SK-N-SH treated with all-trans-retinoic acid at 6 μM for 48 hours (cell line): ENCODE data around the gene ARHGAP44.

Experiments used
- ATAC-seq: fragments of 200-7000 bp; cut with Tn5 transposase; 3 replicates; pipeline ENCODE4 v1.9.1; 2020; ENCODE audit warnings: mild to moderate bottlenecking, moderate library complexity
- ARNTL ChIP-seq: fragments of 450-650 bp; formaldehyde crosslinking; IDR thresholded peaks from 2 replicates; pipeline ENCODE4 v1.5.0; 2020; ENCODE audit warnings: low read depth, mild to moderate bottlenecking, moderate library complexity, borderline replicate concordance
- BACH2 ChIP-seq: fragments of 250-450 bp; sonication (Bioruptor Pico); IDR thresholded peaks from 2 replicates; pipeline ENCODE4 v1.9.0; 2021; ENCODE audit warnings: mild to moderate bottlenecking, borderline replicate concordance
- CSDC2 ChIP-seq: fragments of 250-450 bp; sonication (Bioruptor Pico); IDR thresholded peaks from 2 replicates; pipeline ENCODE4 v1.5.0; 2020; ENCODE audit warnings: mild to moderate bottlenecking, moderate library complexity
- GLIS3 ChIP-seq: fragments of 250-450 bp; sonication (Bioruptor Pico); IDR thresholded peaks from 2 replicates; pipeline ENCODE4 v1.5.0; 2020; ENCODE audit warnings: mild to moderate bottlenecking, moderate library complexity
- ISL1 ChIP-seq: fragments of 250-450 bp; sonication (Bioruptor Pico); IDR thresholded peaks from 2 replicates; pipeline ENCODE4 v2.1.2; 2022; ENCODE audit warnings: mild to moderate bottlenecking, moderate library complexity
- OSR1 ChIP-seq: fragments of 250-450 bp; sonication (Bioruptor Pico); IDR thresholded peaks from 2 replicates; pipeline ENCODE4 v1.8.0; 2022; ENCODE audit warnings: moderate library complexity, mild to moderate bottlenecking, inconsistent platforms
- PPARA ChIP-seq: fragments of 250-450 bp; sonication (Bioruptor Pico); IDR thresholded peaks from 2 replicates; pipeline ENCODE4 v1.5.0; 2020; ENCODE audit warnings: mild to moderate bottlenecking, borderline replicate concordance
- RARB ChIP-seq: fragments of 250-450 bp; sonication (Bioruptor Pico); IDR thresholded peaks from 2 replicates; pipeline ENCODE4 v1.8.0; 2021; ENCODE audit warnings: mild to moderate bottlenecking, moderate library complexity
- SNAI2 ChIP-seq: fragments of 250-450 bp; sonication (Bioruptor Pico); IDR thresholded peaks from 2 replicates; pipeline ENCODE4 v1.5.0; 2020; ENCODE audit warnings: mild to moderate bottlenecking, moderate library complexity
- TCF4 ChIP-seq: fragments of 250-450 bp; sonication (Bioruptor Pico); IDR thresholded peaks from 2 replicates; pipeline ENCODE4 v1.8.0; 2021; ENCODE audit warnings: mild to moderate bottlenecking, moderate library complexity, borderline replicate concordance
- TOX ChIP-seq: fragments of 250-450 bp; sonication (Bioruptor Pico); IDR thresholded peaks from 2 replicates; pipeline ENCODE4 v1.8.0; 2021; ENCODE audit warnings: mild to moderate bottlenecking, moderate library complexity, borderline replicate concordance
- ZC3H10 ChIP-seq: fragments of 250-450 bp; sonication (Bioruptor Pico); IDR thresholded peaks from 2 replicates; pipeline ENCODE4 v1.5.1; 2021; ENCODE audit warnings: mild to moderate bottlenecking, moderate library complexity
- ZFP3 ChIP-seq: fragments of 250-450 bp; sonication (Bioruptor Pico); IDR thresholded peaks from 2 replicates; pipeline ENCODE4 v1.5.0; 2020; ENCODE audit warnings: mild to moderate bottlenecking, moderate library complexity
- ZFP30 ChIP-seq: fragments of 450-650 bp; formaldehyde crosslinking; IDR thresholded peaks from 2 replicates; pipeline ENCODE4 v1.5.0; 2022; ENCODE audit warnings: mild to moderate bottlenecking, moderate library complexity
- ZNF565 ChIP-seq: fragments of 450-650 bp; formaldehyde crosslinking; conservative IDR thresholded peaks from 2 replicates; pipeline ENCODE4 v1.5.0; 2020; ENCODE audit warnings: low read depth, mild to moderate bottlenecking, moderate library complexity
- TF ChIP-seq, protein P1 (sequence below): fragments of 250-450 bp; sonication (Bioruptor Pico); IDR thresholded peaks from 2 replicates; pipeline ENCODE4 v1.5.0; 2020; ENCODE audit warnings: mild to moderate bottlenecking, moderate library complexity
- TF ChIP-seq, protein P2 (sequence below): fragments of 250-450 bp; sonication (Bioruptor Pico); IDR thresholded peaks from 2 replicates; pipeline ENCODE4 v1.8.0; 2021; ENCODE audit warnings: low read depth, mild to moderate bottlenecking, moderate library complexity, borderline replicate concordance
- TF ChIP-seq, protein P3 (sequence below): fragments of 250-450 bp; sonication (Bioruptor Pico); IDR thresholded peaks from 2 replicates; pipeline ENCODE4 v1.5.1; 2021; ENCODE audit warnings: mild to moderate bottlenecking, moderate library complexity
- TF ChIP-seq, protein P4 (sequence below): fragments of 250-450 bp; sonication (Bioruptor Pico); IDR thresholded peaks from 2 replicates; pipeline ENCODE4 v1.5.1; 2020; ENCODE audit warnings: low read depth, mild to moderate bottlenecking, moderate library complexity
- TF ChIP-seq, protein P5 (sequence below): fragments of 250-450 bp; sonication (Bioruptor Pico); IDR thresholded peaks from 2 replicates; pipeline ENCODE4 v1.8.0; 2020; ENCODE audit warnings: mild to moderate bottlenecking, moderate library complexity, borderline replicate concordance

ARHGAP44 gene

DNA sequence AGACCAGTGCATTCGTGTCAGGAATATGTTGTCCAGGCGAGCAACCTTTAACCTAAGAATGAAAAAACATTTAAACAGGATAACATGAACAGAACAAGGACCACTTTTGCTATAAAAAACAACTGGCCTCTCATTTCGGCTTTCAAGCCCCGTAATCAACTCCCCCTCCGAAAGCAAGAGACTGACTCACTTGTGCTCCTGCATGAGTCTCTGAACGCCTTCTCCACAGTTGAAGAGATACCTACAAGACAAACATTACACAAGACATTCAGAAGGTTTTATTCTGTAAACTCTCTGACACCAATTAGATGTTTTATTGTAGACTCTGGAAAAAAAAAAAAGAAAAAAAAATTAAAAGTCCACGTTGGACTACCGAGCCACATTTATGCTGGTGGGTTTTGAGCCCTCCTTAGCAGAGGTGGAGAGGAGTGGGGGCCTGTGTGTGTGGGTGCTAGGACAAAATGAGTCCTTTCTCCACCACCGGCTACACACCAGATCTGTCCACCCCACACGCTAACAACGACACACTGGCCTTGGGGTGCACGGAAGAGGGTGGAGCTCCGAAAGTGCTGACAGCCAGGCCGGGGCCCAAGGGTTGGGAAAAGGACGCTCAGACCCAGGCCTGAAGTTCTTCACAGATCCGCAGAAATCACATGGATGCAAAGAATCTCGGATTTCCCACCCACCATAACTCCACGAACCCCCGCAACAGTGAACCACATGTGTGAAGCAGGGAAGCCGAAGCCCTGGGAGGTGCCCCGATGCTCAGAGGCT lies 227.8 kb downstream of the ARHGAP44 start:
- ATAC-seq: peak; percentile 29
- no peak for TF ChIP-seq GLIS3
- TF ChIP-seq, protein P1, sequence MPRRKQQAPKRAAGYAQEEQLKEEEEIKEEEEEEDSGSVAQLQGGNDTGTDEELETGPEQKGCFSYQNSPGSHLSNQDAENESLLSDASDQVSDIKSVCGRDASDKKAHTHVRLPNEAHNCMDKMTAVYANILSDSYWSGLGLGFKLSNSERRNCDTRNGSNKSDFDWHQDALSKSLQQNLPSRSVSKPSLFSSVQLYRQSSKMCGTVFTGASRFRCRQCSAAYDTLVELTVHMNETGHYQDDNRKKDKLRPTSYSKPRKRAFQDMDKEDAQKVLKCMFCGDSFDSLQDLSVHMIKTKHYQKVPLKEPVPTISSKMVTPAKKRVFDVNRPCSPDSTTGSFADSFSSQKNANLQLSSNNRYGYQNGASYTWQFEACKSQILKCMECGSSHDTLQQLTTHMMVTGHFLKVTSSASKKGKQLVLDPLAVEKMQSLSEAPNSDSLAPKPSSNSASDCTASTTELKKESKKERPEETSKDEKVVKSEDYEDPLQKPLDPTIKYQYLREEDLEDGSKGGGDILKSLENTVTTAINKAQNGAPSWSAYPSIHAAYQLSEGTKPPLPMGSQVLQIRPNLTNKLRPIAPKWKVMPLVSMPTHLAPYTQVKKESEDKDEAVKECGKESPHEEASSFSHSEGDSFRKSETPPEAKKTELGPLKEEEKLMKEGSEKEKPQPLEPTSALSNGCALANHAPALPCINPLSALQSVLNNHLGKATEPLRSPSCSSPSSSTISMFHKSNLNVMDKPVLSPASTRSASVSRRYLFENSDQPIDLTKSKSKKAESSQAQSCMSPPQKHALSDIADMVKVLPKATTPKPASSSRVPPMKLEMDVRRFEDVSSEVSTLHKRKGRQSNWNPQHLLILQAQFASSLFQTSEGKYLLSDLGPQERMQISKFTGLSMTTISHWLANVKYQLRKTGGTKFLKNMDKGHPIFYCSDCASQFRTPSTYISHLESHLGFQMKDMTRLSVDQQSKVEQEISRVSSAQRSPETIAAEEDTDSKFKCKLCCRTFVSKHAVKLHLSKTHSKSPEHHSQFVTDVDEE: no peak
- no peak for TF ChIP-seq ZNF565 (CRISPR knock-in tag)
- TF ChIP-seq TOX: no peak
- no peak for TF ChIP-seq ZFP3 (CRISPR knock-in tag)
- TF ChIP-seq ZFP30 (CRISPR knock-in tag): no peak
- no peak for TF ChIP-seq TCF4 (CRISPR knock-in tag)
- TF ChIP-seq PPARA (CRISPR knock-in tag): no peak
- no peak for TF ChIP-seq ZC3H10 (CRISPR knock-in tag)
- TF ChIP-seq, protein P2, sequence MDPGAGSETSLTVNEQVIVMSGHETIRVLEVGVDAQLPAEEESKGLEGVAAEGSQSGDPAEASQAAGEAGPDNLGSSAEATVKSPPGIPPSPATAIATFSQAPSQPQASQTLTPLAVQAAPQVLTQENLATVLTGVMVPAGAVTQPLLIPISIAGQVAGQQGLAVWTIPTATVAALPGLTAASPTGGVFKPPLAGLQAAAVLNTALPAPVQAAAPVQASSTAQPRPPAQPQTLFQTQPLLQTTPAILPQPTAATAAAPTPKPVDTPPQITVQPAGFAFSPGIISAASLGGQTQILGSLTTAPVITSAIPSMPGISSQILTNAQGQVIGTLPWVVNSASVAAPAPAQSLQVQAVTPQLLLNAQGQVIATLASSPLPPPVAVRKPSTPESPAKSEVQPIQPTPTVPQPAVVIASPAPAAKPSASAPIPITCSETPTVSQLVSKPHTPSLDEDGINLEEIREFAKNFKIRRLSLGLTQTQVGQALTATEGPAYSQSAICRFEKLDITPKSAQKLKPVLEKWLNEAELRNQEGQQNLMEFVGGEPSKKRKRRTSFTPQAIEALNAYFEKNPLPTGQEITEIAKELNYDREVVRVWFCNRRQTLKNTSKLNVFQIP (CRISPR knock-in tag): no peak
- no peak for TF ChIP-seq CSDC2
- TF ChIP-seq, protein P3, sequence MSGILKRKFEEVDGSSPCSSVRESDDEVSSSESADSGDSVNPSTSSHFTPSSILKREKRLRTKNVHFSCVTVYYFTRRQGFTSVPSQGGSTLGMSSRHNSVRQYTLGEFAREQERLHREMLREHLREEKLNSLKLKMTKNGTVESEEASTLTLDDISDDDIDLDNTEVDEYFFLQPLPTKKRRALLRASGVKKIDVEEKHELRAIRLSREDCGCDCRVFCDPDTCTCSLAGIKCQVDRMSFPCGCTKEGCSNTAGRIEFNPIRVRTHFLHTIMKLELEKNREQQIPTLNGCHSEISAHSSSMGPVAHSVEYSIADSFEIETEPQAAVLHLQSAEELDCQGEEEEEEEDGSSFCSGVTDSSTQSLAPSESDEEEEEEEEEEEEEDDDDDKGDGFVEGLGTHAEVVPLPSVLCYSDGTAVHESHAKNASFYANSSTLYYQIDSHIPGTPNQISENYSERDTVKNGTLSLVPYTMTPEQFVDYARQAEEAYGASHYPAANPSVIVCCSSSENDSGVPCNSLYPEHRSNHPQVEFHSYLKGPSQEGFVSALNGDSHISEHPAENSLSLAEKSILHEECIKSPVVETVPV (CRISPR knock-in tag): no peak
- TF ChIP-seq OSR1 (CRISPR knock-in tag): no peak
- TF ChIP-seq ARNTL (CRISPR knock-in tag): no peak
- TF ChIP-seq SNAI2 (CRISPR knock-in tag): no peak
- TF ChIP-seq, protein P4, sequence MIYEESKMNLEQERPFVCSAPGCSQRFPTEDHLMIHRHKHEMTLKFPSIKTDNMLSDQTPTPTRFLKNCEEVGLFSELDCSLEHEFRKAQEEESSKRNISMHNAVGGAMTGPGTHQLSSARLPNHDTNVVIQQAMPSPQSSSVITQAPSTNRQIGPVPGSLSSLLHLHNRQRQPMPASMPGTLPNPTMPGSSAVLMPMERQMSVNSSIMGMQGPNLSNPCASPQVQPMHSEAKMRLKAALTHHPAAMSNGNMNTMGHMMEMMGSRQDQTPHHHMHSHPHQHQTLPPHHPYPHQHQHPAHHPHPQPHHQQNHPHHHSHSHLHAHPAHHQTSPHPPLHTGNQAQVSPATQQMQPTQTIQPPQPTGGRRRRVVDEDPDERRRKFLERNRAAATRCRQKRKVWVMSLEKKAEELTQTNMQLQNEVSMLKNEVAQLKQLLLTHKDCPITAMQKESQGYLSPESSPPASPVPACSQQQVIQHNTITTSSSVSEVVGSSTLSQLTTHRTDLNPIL: no peak
- TF ChIP-seq, all 23 proteins: peak for 0

DNA sequence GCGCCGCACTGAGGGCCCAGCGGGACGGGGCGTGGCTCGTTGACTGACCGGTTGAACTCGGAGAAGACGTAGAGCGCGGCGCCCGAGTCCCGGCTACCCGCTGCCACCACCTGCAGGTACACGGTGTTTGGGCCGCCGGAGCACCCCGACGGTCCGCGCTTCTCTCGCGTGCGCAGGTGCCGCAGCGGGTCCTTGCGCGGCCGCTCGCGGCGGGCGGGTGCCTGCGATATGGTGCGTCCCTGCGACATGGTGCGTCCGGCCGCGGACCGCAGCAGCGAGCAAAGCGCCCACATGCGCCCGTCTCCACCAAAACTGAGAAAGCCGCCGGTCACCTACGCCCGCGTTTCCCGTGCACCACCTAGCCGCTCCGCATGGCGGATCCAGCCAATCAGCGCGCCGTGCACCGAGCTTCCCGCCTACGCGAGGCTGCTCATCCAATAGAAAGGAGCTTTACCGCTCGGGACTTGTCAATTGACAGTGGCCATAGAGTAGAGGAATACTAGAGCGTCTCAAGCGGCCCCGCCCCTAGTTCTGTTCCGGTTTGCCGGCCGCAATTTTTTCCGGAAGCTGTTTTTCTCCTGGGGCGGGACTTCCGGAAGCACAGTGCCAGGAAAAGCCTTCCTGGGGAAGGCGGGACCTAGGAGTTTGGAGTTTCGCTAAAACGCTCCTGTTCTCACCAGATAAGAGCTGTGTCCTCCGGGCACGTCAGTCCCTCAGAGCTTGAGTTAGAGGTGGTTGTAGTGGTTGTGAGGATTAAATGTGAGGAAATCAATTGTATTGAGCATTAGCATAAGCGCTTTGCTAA lies 228.6 kb downstream of the ARHGAP44 start, which contains the start of gene ELAC2:
TSS of gene ELAC2 (minus strand) at position 373 of the 805 bp plus-strand sequence. CDS start at position 293, 80 bp downstream.
- peak; percentile 100 for ATAC-seq
- TF ChIP-seq, protein P4: no peak
- TF ChIP-seq, protein P1: no peak
- TF ChIP-seq BACH2 (no peak), TOX (no peak), GLIS3 (no peak), ISL1 (CRISPR knock-in tag) (no peak), RARB (CRISPR knock-in tag) (no peak), ZC3H10 (CRISPR knock-in tag) (no peak)
- TF ChIP-seq, protein P3 (CRISPR knock-in tag): no peak
- TF ChIP-seq, protein P5, sequence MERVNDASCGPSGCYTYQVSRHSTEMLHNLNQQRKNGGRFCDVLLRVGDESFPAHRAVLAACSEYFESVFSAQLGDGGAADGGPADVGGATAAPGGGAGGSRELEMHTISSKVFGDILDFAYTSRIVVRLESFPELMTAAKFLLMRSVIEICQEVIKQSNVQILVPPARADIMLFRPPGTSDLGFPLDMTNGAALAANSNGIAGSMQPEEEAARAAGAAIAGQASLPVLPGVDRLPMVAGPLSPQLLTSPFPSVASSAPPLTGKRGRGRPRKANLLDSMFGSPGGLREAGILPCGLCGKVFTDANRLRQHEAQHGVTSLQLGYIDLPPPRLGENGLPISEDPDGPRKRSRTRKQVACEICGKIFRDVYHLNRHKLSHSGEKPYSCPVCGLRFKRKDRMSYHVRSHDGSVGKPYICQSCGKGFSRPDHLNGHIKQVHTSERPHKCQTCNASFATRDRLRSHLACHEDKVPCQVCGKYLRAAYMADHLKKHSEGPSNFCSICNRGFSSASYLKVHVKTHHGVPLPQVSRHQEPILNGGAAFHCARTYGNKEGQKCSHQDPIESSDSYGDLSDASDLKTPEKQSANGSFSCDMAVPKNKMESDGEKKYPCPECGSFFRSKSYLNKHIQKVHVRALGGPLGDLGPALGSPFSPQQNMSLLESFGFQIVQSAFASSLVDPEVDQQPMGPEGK (CRISPR knock-in tag): no peak
- TF ChIP-seq, protein P2 (CRISPR knock-in tag): no peak
